Measurements from ENCODE around the gene CHST8. TPM values are rescaled to one million over a fixed set of nuclear protein-coding genes. Genes with fewer than 3 reads are reported as not detected.

The CHST8 gene
- polyA plus RNA-seq, 3 donors = not detected

- H3K4me3 ChIP-seq (replicated peaks in 1 of 3; ENCODE audit: low read depth in 2 of 3, low read length in 3 of 3) = no peak overlapping the region
- no CpG with 5 or more reads among the region's 5 CpGs for WGBS (ENCODE audit: insufficient coverage)
- Mint-ChIP-seq H3K36me3 (no peaks in the 10 kb centered on the region), H3K4me3 (no peak overlapping the region), H3K27me3 (ENCODE audit: low read depth in 3 of 3) (peaks cover 0 to 6% (median 3%) of the 10 kb centered on the region in 3 donors), H3K9me3 (peaks cover 0 to 2% (median 0%) of the 10 kb centered on the region in 7 donors), H3K4me1 (no peaks in the 10 kb centered on the region), H3K27ac (no peak overlapping the region)
- TF ChIP-seq CTCF (IDR thresholded peaks at IDR 0.05) = no peak
- no peaks in the 10 kb centered on the region for H3K27me3 ChIP-seq (ENCODE audit: control insufficient read depth in 2 of 2, insufficient read depth in 2 of 2, low read length in 2 of 2)
- H3K4me2 ChIP-seq (replicated peaks; ENCODE audit: extremely low read depth, low read length, poor library complexity, severe bottlenecking) = no peak overlapping the region
- H3K27ac ChIP-seq (ENCODE audit: low read depth in 1 of 2, low read length in 2 of 2) = no peak overlapping the region
- no peak overlapping the region for H2AFZ ChIP-seq (ENCODE audit: insufficient read depth, low read depth, low read length, poor library complexity, severe bottlenecking)
- H3K79me2 ChIP-seq (ENCODE audit: insufficient read depth, low read length) = no peaks in the 10 kb centered on the region
- no peaks in the 10 kb centered on the region for H4K20me1 ChIP-seq (ENCODE audit: insufficient read depth, low read length)
- DNase-seq = no peak
- H3K9ac ChIP-seq (ENCODE audit: insufficient read depth, low read length, poor library complexity, severe bottlenecking) = no peak overlapping the region
- intact Hi-C loops (cut with micrococcal nuclease) = no loop called here
- no peaks in the 10 kb centered on the region for H3K9me3 ChIP-seq (replicated peaks in 1 of 2; ENCODE audit: control insufficient read depth in 1 of 2, insufficient read depth in 1 of 2, low read length in 2 of 2)
- no peaks in the 10 kb centered on the region for H3K36me3 ChIP-seq (replicated peaks in 1 of 2; ENCODE audit: control insufficient read depth in 1 of 2, insufficient read depth in 2 of 2, low read length in 2 of 2)
- H3K4me1 ChIP-seq (ENCODE audit: control insufficient read depth in 1 of 2, insufficient read depth in 2 of 2, low read length in 2 of 2) = no peaks in the 10 kb centered on the region
These were observed 43.0 kb downstream of the CHST8 start for GRCh38 chr19:33664744-33665143.

GRCh38 chr19:33665776-33666595 lies 44.2 kb downstream of the CHST8 start:
- Histone ChIP-seq H3K4me3 (replicated peaks in 1 of 3; ENCODE audit: low read depth in 2 of 3, low read length in 3 of 3) (no peak overlapping the region), H4K20me1 (ENCODE audit: insufficient read depth, low read length) (no peaks in the 10 kb centered on the region), H3K27ac (ENCODE audit: low read depth in 1 of 2, low read length in 2 of 2) (no peak overlapping the region), H2AFZ (ENCODE audit: insufficient read depth, low read depth, low read length, poor library complexity, severe bottlenecking) (no peak overlapping the region), H3K27me3 (ENCODE audit: control insufficient read depth in 2 of 2, insufficient read depth in 2 of 2, low read length in 2 of 2) (no peaks in the 10 kb centered on the region), H3K9me3 (replicated peaks in 1 of 2; ENCODE audit: control insufficient read depth in 1 of 2, insufficient read depth in 1 of 2, low read length in 2 of 2) (no peaks in the 10 kb centered on the region), H3K4me2 (replicated peaks; ENCODE audit: extremely low read depth, low read length, poor library complexity, severe bottlenecking) (no peak overlapping the region), H3K4me1 (ENCODE audit: control insufficient read depth in 1 of 2, insufficient read depth in 2 of 2, low read length in 2 of 2) (no peaks in the 10 kb centered on the region), H3K79me2 (ENCODE audit: insufficient read depth, low read length) (no peaks in the 10 kb centered on the region), H3K9ac (ENCODE audit: insufficient read depth, low read length, poor library complexity, severe bottlenecking) (no peak overlapping the region), H3K36me3 (replicated peaks in 1 of 2; ENCODE audit: control insufficient read depth in 1 of 2, insufficient read depth in 2 of 2, low read length in 2 of 2) (no peaks in the 10 kb centered on the region)
- 86% methylated on average over 21 of the region's 22 CpGs for WGBS (ENCODE audit: insufficient coverage)
- no peak for DNase-seq
- peaks cover 0 to 2% (median 0%) of the 10 kb centered on the region in 7 donors for H3K9me3 Mint-ChIP-seq
- no peak overlapping the region for H3K27ac Mint-ChIP-seq
- intact Hi-C loops (cut with micrococcal nuclease) = no loop called here
- H3K36me3 Mint-ChIP-seq = no peaks in the 10 kb centered on the region
- peaks cover 0 to 5% (median 3%) of the 10 kb centered on the region in 3 donors for H3K27me3 Mint-ChIP-seq (ENCODE audit: low read depth in 3 of 3)
- no peaks in the 10 kb centered on the region for H3K4me1 Mint-ChIP-seq
- TF ChIP-seq CTCF (IDR thresholded peaks at IDR 0.05) = no peak
- H3K4me3 Mint-ChIP-seq = no peak overlapping the region

Data from CD14-positive monocyte (primary cell).